Subcutaneous adipose tissue (tissue), 4 donors: ENCODE measurements around the gene NRCAM. TPM values are rescaled to one million over a fixed set of nuclear protein-coding genes. Genes with fewer than 3 reads are reported as not detected.

Experiments
- total RNA-seq, 4 donors: library from RNA; depleted of rRNA; stranded (reverse); fragments of >200 nt; gene quantifications; one replicate each; pipeline ENCODE4 v1.1.0, GENCODE V29; 2016
- TF ChIP-seq, protein P1 (sequence below): fragments of 450-650 bp; IDR thresholded peaks from one replicate; pipeline ENCODE4 v1.5.1; 2016; ENCODE audit warnings: low read depth, mild to moderate bottlenecking, control low read depth, antibody characterized with exemption, moderate library complexity

NRCAM gene
- total RNA-seq, 4 donors from 2014 or later, result 21.1 to 74.4 (median 49.3) TPM

GRCh38 chr7:108372618-108373017 lies 83.6 kb downstream of the NRCAM start:
- TF ChIP-seq, protein P1, sequence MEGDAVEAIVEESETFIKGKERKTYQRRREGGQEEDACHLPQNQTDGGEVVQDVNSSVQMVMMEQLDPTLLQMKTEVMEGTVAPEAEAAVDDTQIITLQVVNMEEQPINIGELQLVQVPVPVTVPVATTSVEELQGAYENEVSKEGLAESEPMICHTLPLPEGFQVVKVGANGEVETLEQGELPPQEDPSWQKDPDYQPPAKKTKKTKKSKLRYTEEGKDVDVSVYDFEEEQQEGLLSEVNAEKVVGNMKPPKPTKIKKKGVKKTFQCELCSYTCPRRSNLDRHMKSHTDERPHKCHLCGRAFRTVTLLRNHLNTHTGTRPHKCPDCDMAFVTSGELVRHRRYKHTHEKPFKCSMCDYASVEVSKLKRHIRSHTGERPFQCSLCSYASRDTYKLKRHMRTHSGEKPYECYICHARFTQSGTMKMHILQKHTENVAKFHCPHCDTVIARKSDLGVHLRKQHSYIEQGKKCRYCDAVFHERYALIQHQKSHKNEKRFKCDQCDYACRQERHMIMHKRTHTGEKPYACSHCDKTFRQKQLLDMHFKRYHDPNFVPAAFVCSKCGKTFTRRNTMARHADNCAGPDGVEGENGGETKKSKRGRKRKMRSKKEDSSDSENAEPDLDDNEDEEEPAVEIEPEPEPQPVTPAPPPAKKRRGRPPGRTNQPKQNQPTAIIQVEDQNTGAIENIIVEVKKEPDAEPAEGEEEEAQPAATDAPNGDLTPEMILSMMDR, result no peak

GRCh38 chr7:108370616-108371015 lies 85.6 kb downstream of the NRCAM start:
- TF ChIP-seq, protein P1, result no peak

- TF ChIP-seq, protein P1, result no peak
Observed at GRCh38 chr7:108368466-108368865, 87.8 kb downstream of the NRCAM start.

- TF ChIP-seq, protein P1, result no peak
Observed at GRCh38 chr7:108367946-108368345, 88.3 kb downstream of the NRCAM start.

DNA sequence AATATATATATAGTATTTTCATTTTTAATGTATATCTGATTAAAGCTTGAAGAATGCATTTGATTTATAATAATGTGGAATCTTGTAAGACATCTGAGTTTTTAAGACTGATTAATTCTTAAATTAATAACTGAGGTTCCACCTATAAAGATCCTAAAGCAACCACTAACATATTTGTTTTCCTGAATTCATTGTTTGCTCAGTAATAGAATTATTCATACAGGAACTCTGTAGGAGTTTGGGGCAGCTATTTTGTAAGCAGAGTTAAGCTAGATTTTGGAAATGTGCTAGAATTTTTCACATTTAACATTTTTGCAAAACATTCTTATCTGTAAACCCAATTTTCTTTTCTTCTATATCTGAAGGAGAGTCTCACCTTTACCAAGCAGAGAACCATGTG lies 88.9 kb downstream of the NRCAM start:
- TF ChIP-seq, protein P1, result no peak

DNA sequence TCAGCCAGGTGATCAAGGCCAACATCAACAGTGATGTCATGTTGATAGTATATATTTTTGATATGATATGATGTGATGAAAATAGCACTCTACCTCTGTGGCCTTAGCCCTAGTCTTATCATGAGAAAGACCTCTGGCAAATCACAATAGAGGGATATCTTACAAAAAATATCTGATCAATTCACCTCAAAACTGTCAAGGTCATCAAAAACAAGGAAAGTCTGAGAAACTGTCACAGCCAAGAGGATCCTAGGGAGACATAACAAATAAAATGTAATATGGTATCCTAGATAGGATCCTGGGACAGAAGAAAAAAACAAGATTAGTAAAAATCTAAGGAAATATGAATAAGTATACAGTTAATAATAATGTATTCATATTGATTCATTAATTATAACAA lies 92.6 kb downstream of the NRCAM start:
- TF ChIP-seq, protein P1, result no peak

DNA sequence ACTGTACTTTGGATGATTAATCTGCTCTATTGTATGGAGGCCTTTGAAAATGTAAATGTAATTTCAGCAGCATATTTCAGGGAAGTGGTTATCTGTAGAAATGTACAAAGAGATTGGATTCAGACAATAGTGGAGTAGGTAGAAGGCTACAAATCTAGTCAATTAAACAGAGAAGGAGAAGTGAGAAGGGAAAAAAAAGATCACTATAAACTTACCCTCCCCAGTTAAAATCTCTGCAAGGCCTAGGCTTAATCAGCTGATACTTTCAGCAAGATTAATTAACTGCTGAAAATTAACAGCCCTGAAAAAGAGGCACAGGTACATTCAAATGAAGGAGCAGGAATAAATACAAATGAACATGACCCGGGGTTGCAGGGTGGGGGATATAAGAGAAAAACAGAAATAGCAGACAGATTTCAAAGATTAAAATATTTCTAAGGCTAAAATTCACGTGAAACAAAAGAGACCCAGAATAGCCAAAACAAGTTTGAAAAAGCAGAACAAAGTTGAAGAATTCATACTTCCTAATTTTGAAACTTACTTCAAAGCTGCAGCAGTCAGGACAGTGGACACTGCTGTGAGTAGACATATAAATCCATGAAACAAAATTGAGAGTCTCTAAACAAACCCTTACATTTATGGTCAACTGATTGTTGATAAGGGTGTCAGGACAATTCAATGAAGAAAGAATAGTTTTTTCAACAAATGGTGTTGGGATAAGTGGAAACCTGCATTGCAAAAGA lies 96.0 kb downstream of the NRCAM start:
- TF ChIP-seq, protein P1, result no peak
